Measurements from ENCODE around the gene CLEC5A. TPM values are rescaled to one million over a fixed set of nuclear protein-coding genes. Genes with fewer than 3 reads are reported as not detected.

Gene CLEC5A
- total and polyA plus RNA-seq, 2 of the 8 experiments (the other 6 are each of a cell fraction or from before 2014, with no cell fraction given) = not detected

- H3K27ac ChIP-seq (ENCODE audit: low read depth, low read length) = no peak overlapping the region
- H2BK12ac ChIP-seq (ENCODE audit: low read depth, low read length) = no peak overlapping the region
- POLR2A ChIA-PET (ENCODE audit: partially characterized antibody) = no interaction called here
- H3K9me3 ChIP-seq (ENCODE audit: insufficient read depth in 2 of 2, low read depth in 1 of 2, low read length in 1 of 2) = no peaks in the 10 kb centered on the region
- H3K27me3 ChIP-seq (replicated peaks in 1 of 4; ENCODE audit: control insufficient read depth in 3 of 4, extremely low read depth in 1 of 4, insufficient read depth in 3 of 4, low read length in 3 of 4) = no peaks in the 10 kb centered on the region
- H3K18ac ChIP-seq (ENCODE audit: extremely low read depth, low read length) = no peak overlapping the region
- CTCF ChIA-PET (ENCODE audit: partially characterized antibody) = interaction anchor here (0.6 to 2.6 kb wide), 3 partner anchors 10 to 45 kb away, joined by 3 to 14 read pairs (median 4); no protein-coding TSS in a partner anchor
- H3K56ac ChIP-seq (replicated peaks; ENCODE audit: insufficient read length, low read depth, low read length) = no peak overlapping the region
- no peak overlapping the region for H4K5ac ChIP-seq (ENCODE audit: insufficient read length, low read depth, low read length)
- H4K20me1 ChIP-seq (replicated peaks in 1 of 2; ENCODE audit: control insufficient read depth in 1 of 2, insufficient read depth in 2 of 2, low read length in 2 of 2) = no peaks in the 10 kb centered on the region
- H3K9ac ChIP-seq (replicated peaks in 1 of 4; ENCODE audit: extremely low read depth in 1 of 4, low read depth in 3 of 4, low read length in 3 of 4) = no peak overlapping the region
- peaks cover 0 to 3% (median 1%) of the 10 kb centered on the region in 4 experiments; a peak in 2 of 7 replicates for H3K4me1 ChIP-seq (replicated peaks in 1 of 4; ENCODE audit: control insufficient read depth in 3 of 4, insufficient read depth in 4 of 4, low read length in 3 of 4)
- no peak overlapping the region for H3K14ac ChIP-seq (ENCODE audit: insufficient read length)
- FAIRE-seq = no peak
- H3K4me3 ChIP-seq (ENCODE audit: extremely low read depth in 1 of 4, insufficient read depth in 2 of 4, low read depth in 3 of 4, low read length in 4 of 4) = no peak overlapping the region
- no peaks in the 10 kb centered on the region for H3K36me3 ChIP-seq (ENCODE audit: control insufficient read depth in 2 of 4, insufficient read depth in 4 of 4, low read length in 3 of 4)
- no peak overlapping the region for H2BK120ac ChIP-seq (replicated peaks; ENCODE audit: low read depth, low read length)
- H3K79me1 ChIP-seq (ENCODE audit: low read depth, low read length) = no peaks in the 10 kb centered on the region
- H3K23me2 ChIP-seq (ENCODE audit: low read depth, low read length) = peaks cover 2% of the 10 kb centered on the region; the same call in 1 of the 2 replicates
- no peak for DNase-seq (ENCODE audit: low read depth in 1 of 2, low spot score in 2 of 2)
- no peak overlapping the region for H3K4me2 ChIP-seq (ENCODE audit: insufficient read depth in 1 of 2, low read depth in 2 of 2, low read length in 2 of 2)
- no peak overlapping the region for H4K91ac ChIP-seq (replicated peaks; ENCODE audit: insufficient read length, low read length)
- no peak overlapping the region for H2AK5ac ChIP-seq (ENCODE audit: low read depth, low read length)
- H3K79me2 ChIP-seq (ENCODE audit: control insufficient read depth in 1 of 2, insufficient read depth in 2 of 2, low read length in 2 of 2) = no peaks in the 10 kb centered on the region
- no peak overlapping the region for H2BK5ac ChIP-seq (ENCODE audit: low read depth, low read length)
- H3K23ac ChIP-seq (ENCODE audit: insufficient read length) = no peak overlapping the region
- peak overlapping the region; percentile 91 for H2AFZ ChIP-seq (ENCODE audit: low read length)
- no peak overlapping the region for H2BK15ac ChIP-seq (ENCODE audit: low read length)
- WGBS, 2 experiments (ENCODE audit: extremely low coverage in 1 of 2, insufficient coverage in 1 of 2, insufficient read length in 1 of 2, insufficient replicate concordance in 2 of 2, low coverage in 1 of 2, low lambda C conversion rate in 2 of 2, missing lambda C conversion rate in 1 of 2) = 91% methylated on average over 5 of the region's 5 CpGs; no CpG with 5 or more reads in 1 of the 2 experiments
- H3K4ac ChIP-seq (replicated peaks; ENCODE audit: insufficient read length, low read depth, low read length) = no peak overlapping the region
- no peak overlapping the region for H2BK20ac ChIP-seq (ENCODE audit: low read length)
- no peak overlapping the region for H4K8ac ChIP-seq (ENCODE audit: extremely low read depth, insufficient read depth, low read length)
- TF ChIP-seq ASH2L (IDR thresholded peaks at IDR 0.05; ENCODE audit: low read length) (no peak), CHD1 (IDR thresholded peaks at IDR 0.05; ENCODE audit: low read depth, low read length) (no peak), PHF8 (conservative IDR thresholded peaks at IDR 0.05; ENCODE audit: low read depth, low read length) (no peak), CREB1 (IDR thresholded peaks at IDR 0.05) (no peak), YY1 (IDR thresholded peaks at IDR 0.05; ENCODE audit: low read depth, low read length) (no peak), POLR2A (IDR thresholded peaks at IDR 0.05; ENCODE audit: control extremely low read depth in 1 of 2, low read depth in 2 of 2, low read length in 2 of 2) (no peak), CBX8 (IDR thresholded peaks at IDR 0.05; ENCODE audit: borderline replicate concordance, low read depth, low read length) (no peak)
Observed at GRCh38 chr7:141930211-141930610, 16.6 kb downstream of the CLEC5A start.
